HG02571 (cell line): ENCODE data around the gene HOXD13.

Experiments
- ATAC-seq: cut with Tn5 transposase; IDR thresholded peaks from one replicate; pipeline ENCODE4 v1.9.1; 2021; ENCODE audit warnings: mild to moderate bottlenecking, moderate library complexity; ENCODE audit not compliant: unreplicated experiment

HOXD13 gene

GRCh38 chr2:176093145-176093897 lies 800 bp downstream of the HOXD13 start:
- no peak for ATAC-seq

GRCh38 chr2:176093898-176094249 lies 1.4 kb downstream of the HOXD13 start:
- no peak for ATAC-seq

GRCh38 chr2:176094349-176094748 lies 1.8 kb downstream of the HOXD13 start:
- no peak for ATAC-seq

- ATAC-seq = no peak
These were observed 2.9 kb downstream of the HOXD13 start for GRCh38 chr2:176095421-176095820.

GRCh38 chr2:176096243-176096985 lies 3.9 kb downstream of the HOXD13 start:
- no peak for ATAC-seq

- peak; percentile 89 for ATAC-seq
These were observed 4.7 kb downstream of the HOXD13 start for GRCh38 chr2:176096986-176097819.

GRCh38 chr2:176097820-176098365 lies 5.4 kb downstream of the HOXD13 start:
- no peak for ATAC-seq

- no peak for ATAC-seq
These were observed 6.0 kb downstream of the HOXD13 start for GRCh38 chr2:176098366-176099158.

- ATAC-seq = no peak
These were observed 6.7 kb downstream of the HOXD13 start for GRCh38 chr2:176099159-176099727.

- ATAC-seq = no peak
These were observed 7.4 kb downstream of the HOXD13 start, which contains the start of gene HOXD12 for GRCh38 chr2:176099728-176100546. Gene HOXD12, plus strand, starts transcription at chr2:176099795. Its CDS starts 7 bp downstream, at chr2:176099802.

GRCh38 chr2:176100547-176101140 lies 8.1 kb downstream of the HOXD13 start:
- ATAC-seq = no peak

- no peak for ATAC-seq
These were observed 8.8 kb downstream of the HOXD13 start for GRCh38 chr2:176101216-176101830.

- no peak for ATAC-seq
These were observed 9.3 kb downstream of the HOXD13 start for GRCh38 chr2:176101842-176102241.

GRCh38 chr2:176102309-176102866 lies 9.9 kb downstream of the HOXD13 start:
- ATAC-seq = no peak

GRCh38 chr2:176103194-176103593 lies 10.7 kb downstream of the HOXD13 start:
- ATAC-seq = no peak

GRCh38 chr2:176103742-176104315 lies 11.3 kb downstream of the HOXD13 start:
- ATAC-seq = no peak

- no peak for ATAC-seq
These were observed 12.0 kb downstream of the HOXD13 start for GRCh38 chr2:176104316-176105077.
